Measurements from ENCODE around the gene ABCD1.

DNA sequence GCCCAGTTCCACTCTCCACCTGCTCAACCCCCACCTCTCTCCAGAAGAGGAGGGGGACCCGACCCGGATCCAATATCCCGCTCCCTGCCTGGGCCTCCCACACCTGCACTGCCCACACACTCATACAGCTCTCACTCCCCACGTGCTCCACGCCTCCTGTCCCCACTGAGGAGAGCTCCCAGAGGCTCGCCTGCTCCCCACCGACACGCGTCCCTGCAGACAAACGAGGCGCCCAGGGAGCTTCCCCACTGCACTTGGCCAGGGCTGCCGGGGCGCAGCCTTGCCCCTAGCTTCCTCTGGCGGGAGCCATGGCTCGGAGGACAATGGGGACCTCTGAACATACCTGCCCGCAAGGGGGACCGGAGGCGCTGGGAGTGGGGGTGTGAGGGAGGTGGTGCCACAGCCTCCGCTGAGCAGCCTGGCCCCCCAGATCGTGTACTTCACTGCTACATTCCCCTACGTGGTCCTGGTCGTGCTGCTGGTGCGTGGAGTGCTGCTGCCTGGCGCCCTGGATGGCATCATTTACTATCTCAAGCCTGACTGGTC lies 32.0 kb upstream of the ABCD1 start:
- TF ChIP-seq CTCF (IDR thresholded peaks at IDR 0.05 in 4 of 5, conservative IDR thresholded peaks at IDR 0.05 in 1 of 5): no peak
- no peak for TF ChIP-seq POLR2A (IDR thresholded peaks at IDR 0.05)
